ENCODE measurements around the gene DAPK1.

Gene DAPK1

DNA sequence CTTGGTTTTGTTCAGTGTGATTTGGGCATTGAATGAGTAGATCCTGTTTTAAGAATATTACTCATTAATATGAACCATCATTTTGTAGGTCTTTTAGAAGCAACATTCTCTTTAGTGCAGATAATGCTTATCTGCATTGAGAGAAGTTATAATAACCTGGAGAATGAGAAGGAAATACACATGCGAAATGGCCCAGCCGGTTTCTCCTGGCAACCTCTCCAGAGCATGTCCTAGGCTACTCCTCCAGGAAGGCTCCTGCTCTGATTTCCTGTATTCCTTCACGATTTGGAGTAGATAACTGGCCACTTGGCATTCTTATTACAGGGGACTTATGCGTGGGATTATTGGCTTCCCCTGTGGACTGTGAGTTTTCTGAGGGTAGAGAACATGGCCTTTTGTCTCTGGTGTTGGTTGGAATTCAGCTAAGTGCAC is 12.6 kb downstream of the DAPK1 start (continued):
- TF ChIP-seq, protein P1, sequence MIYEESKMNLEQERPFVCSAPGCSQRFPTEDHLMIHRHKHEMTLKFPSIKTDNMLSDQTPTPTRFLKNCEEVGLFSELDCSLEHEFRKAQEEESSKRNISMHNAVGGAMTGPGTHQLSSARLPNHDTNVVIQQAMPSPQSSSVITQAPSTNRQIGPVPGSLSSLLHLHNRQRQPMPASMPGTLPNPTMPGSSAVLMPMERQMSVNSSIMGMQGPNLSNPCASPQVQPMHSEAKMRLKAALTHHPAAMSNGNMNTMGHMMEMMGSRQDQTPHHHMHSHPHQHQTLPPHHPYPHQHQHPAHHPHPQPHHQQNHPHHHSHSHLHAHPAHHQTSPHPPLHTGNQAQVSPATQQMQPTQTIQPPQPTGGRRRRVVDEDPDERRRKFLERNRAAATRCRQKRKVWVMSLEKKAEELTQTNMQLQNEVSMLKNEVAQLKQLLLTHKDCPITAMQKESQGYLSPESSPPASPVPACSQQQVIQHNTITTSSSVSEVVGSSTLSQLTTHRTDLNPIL (CRISPR knock-in tag; IDR thresholded peaks at IDR 0.05; ENCODE audit: low read depth): no peak
- TF ChIP-seq BACH2 (CRISPR knock-in tag; IDR thresholded peaks at IDR 0.05; ENCODE audit: borderline replicate concordance): no peak

DNA sequence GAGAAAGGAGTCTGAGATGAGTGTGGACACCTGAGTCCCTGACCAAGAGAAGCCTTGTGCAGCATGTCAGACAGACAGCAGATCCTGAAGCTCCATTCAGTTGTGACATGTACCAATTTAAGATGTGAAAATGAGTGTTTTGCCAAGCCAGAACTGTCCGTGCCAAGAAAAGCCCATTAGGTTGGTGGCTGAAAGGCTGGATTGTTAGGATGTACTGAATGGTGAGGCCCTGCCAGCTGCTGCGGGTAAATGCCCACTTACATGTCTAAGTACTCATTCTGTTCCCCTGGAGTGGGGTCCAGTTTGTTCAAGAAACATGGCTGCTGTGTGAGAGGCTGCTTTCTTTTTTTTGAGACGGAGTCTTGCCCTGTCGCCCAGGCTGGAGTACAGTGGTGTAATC is 14.6 kb downstream of the DAPK1 start:
- ATAC-seq: no peak
- TF ChIP-seq TOX (CRISPR knock-in tag; IDR thresholded peaks at IDR 0.05; ENCODE audit: borderline replicate concordance) (no peak), RARB (CRISPR knock-in tag; IDR thresholded peaks at IDR 0.05) (no peak), TCF4 (CRISPR knock-in tag; IDR thresholded peaks at IDR 0.05; ENCODE audit: borderline replicate concordance) (no peak), ZNF8 (CRISPR knock-in tag; IDR thresholded peaks at IDR 0.05) (no peak), GLIS3 (CRISPR knock-in tag; IDR thresholded peaks at IDR 0.05) (no peak), ZFP30 (CRISPR knock-in tag; IDR thresholded peaks at IDR 0.05) (no peak), SNAI2 (CRISPR knock-in tag; IDR thresholded peaks at IDR 0.05) (no peak)

DNA sequence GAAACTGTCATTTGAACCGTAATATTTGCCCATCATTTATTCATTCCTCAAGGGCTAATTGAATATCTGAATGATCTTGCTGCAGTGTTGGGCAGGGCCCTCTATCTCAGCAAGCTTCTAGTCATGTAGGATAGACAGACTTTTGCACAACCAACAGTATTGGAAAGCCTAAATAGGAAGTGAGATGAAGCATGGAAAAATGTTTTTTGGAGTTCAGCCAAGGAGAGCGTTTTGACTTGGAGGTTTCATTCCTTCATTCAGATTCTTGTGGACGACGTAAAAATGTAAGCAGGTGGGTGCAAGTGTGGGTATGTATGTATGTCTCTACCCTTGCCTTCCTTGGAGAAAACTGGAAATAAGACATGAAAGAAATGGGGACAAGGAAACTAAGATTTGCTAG is 15.5 kb downstream of the DAPK1 start:
- no peak for ATAC-seq
- no peak for TF ChIP-seq GLIS3 (CRISPR knock-in tag; IDR thresholded peaks at IDR 0.05)
- TF ChIP-seq CSDC2 (CRISPR knock-in tag; IDR thresholded peaks at IDR 0.05): no peak
- TF ChIP-seq RARB (CRISPR knock-in tag; IDR thresholded peaks at IDR 0.05): no peak
- TF ChIP-seq ZNF8 (CRISPR knock-in tag; IDR thresholded peaks at IDR 0.05): no peak
- no peak for TF ChIP-seq ISL1 (CRISPR knock-in tag; IDR thresholded peaks at IDR 0.05)
- TF ChIP-seq ZFP3 (CRISPR knock-in tag; IDR thresholded peaks at IDR 0.05): no peak
- no peak for TF ChIP-seq ZNF70 (CRISPR knock-in tag; IDR thresholded peaks at IDR 0.05)
- TF ChIP-seq, protein P1 (CRISPR knock-in tag; IDR thresholded peaks at IDR 0.05; ENCODE audit: low read depth): no peak
- TF ChIP-seq PPARA (CRISPR knock-in tag; IDR thresholded peaks at IDR 0.05; ENCODE audit: borderline replicate concordance): no peak
- no peak for TF ChIP-seq PATZ1 (CRISPR knock-in tag; IDR thresholded peaks at IDR 0.05; ENCODE audit: borderline replicate concordance)
- no peak for TF ChIP-seq OSR1 (CRISPR knock-in tag; IDR thresholded peaks at IDR 0.05)
- TF ChIP-seq SNAI2 (CRISPR knock-in tag; IDR thresholded peaks at IDR 0.05): no peak
- no peak for TF ChIP-seq BACH2 (CRISPR knock-in tag; IDR thresholded peaks at IDR 0.05; ENCODE audit: borderline replicate concordance)
- no peak for TF ChIP-seq CSRNP3 (CRISPR knock-in tag; IDR thresholded peaks at IDR 0.05)
- no peak for TF ChIP-seq TCF4 (CRISPR knock-in tag; IDR thresholded peaks at IDR 0.05; ENCODE audit: borderline replicate concordance)
- TF ChIP-seq, protein P2, sequence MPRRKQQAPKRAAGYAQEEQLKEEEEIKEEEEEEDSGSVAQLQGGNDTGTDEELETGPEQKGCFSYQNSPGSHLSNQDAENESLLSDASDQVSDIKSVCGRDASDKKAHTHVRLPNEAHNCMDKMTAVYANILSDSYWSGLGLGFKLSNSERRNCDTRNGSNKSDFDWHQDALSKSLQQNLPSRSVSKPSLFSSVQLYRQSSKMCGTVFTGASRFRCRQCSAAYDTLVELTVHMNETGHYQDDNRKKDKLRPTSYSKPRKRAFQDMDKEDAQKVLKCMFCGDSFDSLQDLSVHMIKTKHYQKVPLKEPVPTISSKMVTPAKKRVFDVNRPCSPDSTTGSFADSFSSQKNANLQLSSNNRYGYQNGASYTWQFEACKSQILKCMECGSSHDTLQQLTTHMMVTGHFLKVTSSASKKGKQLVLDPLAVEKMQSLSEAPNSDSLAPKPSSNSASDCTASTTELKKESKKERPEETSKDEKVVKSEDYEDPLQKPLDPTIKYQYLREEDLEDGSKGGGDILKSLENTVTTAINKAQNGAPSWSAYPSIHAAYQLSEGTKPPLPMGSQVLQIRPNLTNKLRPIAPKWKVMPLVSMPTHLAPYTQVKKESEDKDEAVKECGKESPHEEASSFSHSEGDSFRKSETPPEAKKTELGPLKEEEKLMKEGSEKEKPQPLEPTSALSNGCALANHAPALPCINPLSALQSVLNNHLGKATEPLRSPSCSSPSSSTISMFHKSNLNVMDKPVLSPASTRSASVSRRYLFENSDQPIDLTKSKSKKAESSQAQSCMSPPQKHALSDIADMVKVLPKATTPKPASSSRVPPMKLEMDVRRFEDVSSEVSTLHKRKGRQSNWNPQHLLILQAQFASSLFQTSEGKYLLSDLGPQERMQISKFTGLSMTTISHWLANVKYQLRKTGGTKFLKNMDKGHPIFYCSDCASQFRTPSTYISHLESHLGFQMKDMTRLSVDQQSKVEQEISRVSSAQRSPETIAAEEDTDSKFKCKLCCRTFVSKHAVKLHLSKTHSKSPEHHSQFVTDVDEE (CRISPR knock-in tag; IDR thresholded peaks at IDR 0.05): no peak
- TF ChIP-seq TOX (CRISPR knock-in tag; IDR thresholded peaks at IDR 0.05; ENCODE audit: borderline replicate concordance): no peak
- TF ChIP-seq, protein P3, sequence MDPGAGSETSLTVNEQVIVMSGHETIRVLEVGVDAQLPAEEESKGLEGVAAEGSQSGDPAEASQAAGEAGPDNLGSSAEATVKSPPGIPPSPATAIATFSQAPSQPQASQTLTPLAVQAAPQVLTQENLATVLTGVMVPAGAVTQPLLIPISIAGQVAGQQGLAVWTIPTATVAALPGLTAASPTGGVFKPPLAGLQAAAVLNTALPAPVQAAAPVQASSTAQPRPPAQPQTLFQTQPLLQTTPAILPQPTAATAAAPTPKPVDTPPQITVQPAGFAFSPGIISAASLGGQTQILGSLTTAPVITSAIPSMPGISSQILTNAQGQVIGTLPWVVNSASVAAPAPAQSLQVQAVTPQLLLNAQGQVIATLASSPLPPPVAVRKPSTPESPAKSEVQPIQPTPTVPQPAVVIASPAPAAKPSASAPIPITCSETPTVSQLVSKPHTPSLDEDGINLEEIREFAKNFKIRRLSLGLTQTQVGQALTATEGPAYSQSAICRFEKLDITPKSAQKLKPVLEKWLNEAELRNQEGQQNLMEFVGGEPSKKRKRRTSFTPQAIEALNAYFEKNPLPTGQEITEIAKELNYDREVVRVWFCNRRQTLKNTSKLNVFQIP (CRISPR knock-in tag; IDR thresholded peaks at IDR 0.05; ENCODE audit: borderline replicate concordance, low read depth): no peak
- TF ChIP-seq ARNTL (CRISPR knock-in tag; IDR thresholded peaks at IDR 0.05; ENCODE audit: borderline replicate concordance, low read depth): no peak

Data from SK-N-SH treated with all-trans-retinoic acid at 6 μM for 48 hours (cell line).